ENCODE data around the gene TRIML2. TPM values are rescaled to one million over a fixed set of nuclear protein-coding genes. Genes with fewer than 3 reads are reported as not detected.

The TRIML2 gene
- polyA plus RNA-seq, 1 of the 3 experiments (the other 2 are of a cell fraction), result not detected

- H3K27me3 ChIP-seq (ENCODE audit: insufficient read depth), result no peaks in the 10 kb centered on the region; the same call in 1 of the 2 replicates
- no peaks in the 10 kb centered on the region for H3K9me3 ChIP-seq
- H3K9ac ChIP-seq, result no peak overlapping the region
- WGBS (ENCODE audit: low lambda C conversion rate), result 52% methylated on average over 11 of the region's 12 CpGs
- ChIA-PET POLR2A (no interaction called here), CTCF (no interaction called here)
- H3K36me3 ChIP-seq (replicated peaks in 1 of 2; ENCODE audit: control insufficient read depth in 1 of 2, insufficient read depth in 2 of 2, low read length in 1 of 2), result no peaks in the 10 kb centered on the region
- H3K79me2 ChIP-seq (ENCODE audit: insufficient read depth), result no peaks in the 10 kb centered on the region
- no peak overlapping the region for H3K4me3 ChIP-seq (ENCODE audit: low read depth in 2 of 2, low read length in 1 of 2)
- no peaks in the 10 kb centered on the region for H3F3A ChIP-seq (replicated peaks; ENCODE audit: insufficient read depth)
- H4K20me1 ChIP-seq (ENCODE audit: insufficient read depth), result no peaks in the 10 kb centered on the region
- H2AFZ ChIP-seq (ENCODE audit: low read depth), result no peak overlapping the region
- no peak for DNase-seq
- H3K27ac ChIP-seq (ENCODE audit: low read depth in 2 of 2, low read length in 1 of 2), result no peak overlapping the region
- no peak overlapping the region for H3K4me2 ChIP-seq
- no peaks in the 10 kb centered on the region for H3K4me1 ChIP-seq (ENCODE audit: control insufficient read depth in 1 of 2, insufficient read depth in 2 of 2, low read depth in 1 of 2, low read length in 1 of 2)
- TF ChIP-seq PBX3 (IDR thresholded peaks at IDR 0.05), result no peak
- TF ChIP-seq REST (IDR thresholded peaks at IDR 0.05; ENCODE audit: low read depth, low read length), result no peak
- no peak for TF ChIP-seq NFIC (IDR thresholded peaks at IDR 0.05; ENCODE audit: borderline replicate concordance)
- no peak for TF ChIP-seq RAD21 (IDR thresholded peaks at IDR 0.05; ENCODE audit: low read length)
- no peak for TF ChIP-seq USF2 (IDR thresholded peaks at IDR 0.05; ENCODE audit: borderline replicate concordance, low read depth, low read length)
- no peak for TF ChIP-seq RXRA (IDR thresholded peaks at IDR 0.05; ENCODE audit: borderline replicate concordance, low read depth)
- TF ChIP-seq MEF2A (IDR thresholded peaks at IDR 0.05; ENCODE audit: borderline replicate concordance, low read depth), result no peak
- no peak for TF ChIP-seq POLR2AphosphoS5 (IDR thresholded peaks at IDR 0.05; ENCODE audit: low read depth, low read length)
- no peak for TF ChIP-seq RFX5 (IDR thresholded peaks at IDR 0.05; ENCODE audit: low read length)
- no peak for TF ChIP-seq FOXM1 (IDR thresholded peaks at IDR 0.05; ENCODE audit: low read depth)
- TF ChIP-seq FOXJ3 (CRISPR knock-in tag; IDR thresholded peaks at IDR 0.05), result no peak
- TF ChIP-seq USF1 (IDR thresholded peaks at IDR 0.05; ENCODE audit: borderline replicate concordance, low read depth), result no peak
- no peak for TF ChIP-seq FOSL2 (IDR thresholded peaks at IDR 0.05; ENCODE audit: borderline replicate concordance, low read depth)
- no peak for TF ChIP-seq MXI1 (IDR thresholded peaks at IDR 0.05; ENCODE audit: low read depth, low read length)
- TF ChIP-seq TAF1 (IDR thresholded peaks at IDR 0.05; ENCODE audit: borderline replicate concordance, low read depth, low read length), result no peak
- no peak for TF ChIP-seq ELF1 (IDR thresholded peaks at IDR 0.05)
- TF ChIP-seq SIN3A (IDR thresholded peaks at IDR 0.05; ENCODE audit: borderline replicate concordance, low read depth, low read length), result no peak
- no peak for TF ChIP-seq IRF3 (IDR thresholded peaks at IDR 0.05; ENCODE audit: low read depth, low read length)
- H3K9me2 ChIP-seq, result no peaks in the 10 kb centered on the region
These were observed 33.2 kb downstream of the TRIML2 start for GRCh38 chr4:188076169-188076568.
